AG10803 (cell line): Measurements from ENCODE around the gene COL23A1.

Source experiments
- DNase-seq: peaks from one replicate; pipeline ENCODE4 v3.0.0; 2010; ENCODE audit warnings: low read depth
- H3K4me3 ChIP-seq: 2 replicates; pipeline ENCODE4 v1.5.1; 2011; ENCODE audit warnings: mild to moderate bottlenecking, low read length, control low read depth
- TF ChIP-seq, protein P1 (sequence below): conservative IDR thresholded peaks from 2 replicates; pipeline ENCODE4 v1.5.1; 2011; ENCODE audit warnings: mild to moderate bottlenecking, low read length, control low read depth, inconsistent platforms

The COL23A1 gene

DNA sequence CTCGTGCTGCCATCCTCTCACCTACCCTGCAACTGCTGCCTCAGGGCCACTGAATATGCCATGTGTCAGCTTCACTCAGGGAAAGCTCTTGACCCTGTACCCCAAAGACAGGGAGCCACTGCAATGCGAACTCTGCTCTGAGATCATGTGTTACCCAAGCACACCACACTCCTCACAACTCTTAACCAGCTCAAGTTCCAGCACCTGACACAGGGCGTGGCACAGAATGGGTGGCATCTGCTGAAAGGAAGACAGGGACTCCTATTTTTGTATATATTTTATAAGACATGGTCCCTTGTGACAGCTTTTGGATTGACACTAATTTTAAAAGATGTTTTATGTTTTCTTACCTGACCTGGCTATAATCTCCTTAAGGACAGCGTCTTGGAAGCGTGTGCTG lies 368.3 kb downstream of the COL23A1 start:
- no peak overlapping the region for H3K4me3 ChIP-seq
- TF ChIP-seq, protein P1, sequence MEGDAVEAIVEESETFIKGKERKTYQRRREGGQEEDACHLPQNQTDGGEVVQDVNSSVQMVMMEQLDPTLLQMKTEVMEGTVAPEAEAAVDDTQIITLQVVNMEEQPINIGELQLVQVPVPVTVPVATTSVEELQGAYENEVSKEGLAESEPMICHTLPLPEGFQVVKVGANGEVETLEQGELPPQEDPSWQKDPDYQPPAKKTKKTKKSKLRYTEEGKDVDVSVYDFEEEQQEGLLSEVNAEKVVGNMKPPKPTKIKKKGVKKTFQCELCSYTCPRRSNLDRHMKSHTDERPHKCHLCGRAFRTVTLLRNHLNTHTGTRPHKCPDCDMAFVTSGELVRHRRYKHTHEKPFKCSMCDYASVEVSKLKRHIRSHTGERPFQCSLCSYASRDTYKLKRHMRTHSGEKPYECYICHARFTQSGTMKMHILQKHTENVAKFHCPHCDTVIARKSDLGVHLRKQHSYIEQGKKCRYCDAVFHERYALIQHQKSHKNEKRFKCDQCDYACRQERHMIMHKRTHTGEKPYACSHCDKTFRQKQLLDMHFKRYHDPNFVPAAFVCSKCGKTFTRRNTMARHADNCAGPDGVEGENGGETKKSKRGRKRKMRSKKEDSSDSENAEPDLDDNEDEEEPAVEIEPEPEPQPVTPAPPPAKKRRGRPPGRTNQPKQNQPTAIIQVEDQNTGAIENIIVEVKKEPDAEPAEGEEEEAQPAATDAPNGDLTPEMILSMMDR: no peak
- no peak for DNase-seq

GRCh38 chr5:178221282-178221681 lies 368.9 kb downstream of the COL23A1 start:
- TF ChIP-seq, protein P1: no peak
- H3K4me3 ChIP-seq: no peak overlapping the region
- no peak for DNase-seq

DNA sequence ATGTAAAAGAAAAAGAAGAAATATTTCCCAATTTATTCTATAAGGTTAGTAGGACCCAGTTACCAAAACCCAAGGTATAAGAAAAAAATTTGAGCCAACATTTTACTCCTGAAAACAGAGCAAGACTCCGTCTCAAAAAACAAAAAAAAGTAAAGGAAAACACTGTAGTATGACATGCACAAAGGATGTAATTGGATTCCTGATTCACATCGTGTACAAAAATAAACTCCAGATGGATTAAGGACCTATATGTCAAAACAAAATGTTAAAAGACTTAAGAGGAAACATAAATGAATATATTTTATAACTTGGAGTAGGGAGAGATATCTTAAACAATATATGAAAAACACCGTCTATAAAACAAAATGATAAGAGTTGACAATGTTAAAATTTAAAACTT lies 371.4 kb downstream of the COL23A1 start:
- TF ChIP-seq, protein P1: no peak
- no peak overlapping the region for H3K4me3 ChIP-seq
- no peak for DNase-seq

DNA sequence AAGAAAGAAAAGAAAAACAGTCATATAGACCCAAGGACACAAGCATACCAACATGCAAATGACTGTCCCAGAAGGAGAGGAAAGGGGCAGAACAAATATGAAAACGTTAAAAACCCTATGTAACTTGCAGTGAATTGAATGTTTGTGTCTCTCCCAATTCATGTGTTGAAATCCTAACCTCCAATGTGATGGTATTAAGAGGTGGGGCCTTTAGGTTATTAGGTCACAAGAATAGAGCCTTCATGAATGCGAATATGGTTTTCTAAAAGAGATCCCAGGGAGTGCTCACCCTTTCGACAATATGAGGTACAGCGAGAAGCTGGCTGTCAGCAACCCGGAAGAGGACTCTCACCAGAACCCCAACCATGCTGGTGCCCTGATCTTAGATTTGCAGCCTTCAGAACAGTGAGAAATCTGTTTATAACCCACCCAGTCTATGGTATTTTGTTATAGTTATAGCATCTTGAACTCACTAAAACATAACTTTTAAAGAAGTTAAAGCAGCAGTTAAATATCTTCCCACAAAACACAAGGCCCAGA lies 371.9 kb downstream of the COL23A1 start:
- no peak for DNase-seq
- no peak overlapping the region for H3K4me3 ChIP-seq
- TF ChIP-seq, protein P1: no peak

GRCh38 chr5:178216779-178217178 lies 373.4 kb downstream of the COL23A1 start:
- no peak for DNase-seq
- TF ChIP-seq, protein P1: no peak
- H3K4me3 ChIP-seq: no peak overlapping the region

GRCh38 chr5:178216088-178216534 lies 374.1 kb downstream of the COL23A1 start:
- H3K4me3 ChIP-seq: no peak overlapping the region
- no peak for DNase-seq
- TF ChIP-seq, protein P1: no peak

GRCh38 chr5:178215280-178216002 lies 374.8 kb downstream of the COL23A1 start:
- no peak for DNase-seq
- H3K4me3 ChIP-seq: no peak overlapping the region
- TF ChIP-seq, protein P1: no peak
